T-cell (primary cell): ENCODE measurements around the gene IL15RA. TPM values are rescaled to one million over a fixed set of nuclear protein-coding genes. Genes with fewer than 3 reads are reported as not detected.

Experiments used
- ATAC-seq, 4 experiments: fragments of 200-7000 bp in 3 of 4; fragments of 150-1000 bp in 1 of 4; cut with Tn5 transposase; replicated peaks in 1 of 4; 1 replicate in 3 of 4; 2 replicates in 1 of 4; pipeline ENCODE4 v1.10.0; 2021; ENCODE audit warnings: moderate library complexity in 3 of 4, mild to moderate bottlenecking in 2 of 4, moderate number of reproducible peaks in 1 of 4
- CTCF ChIA-PET, 2 donors: fragments of 300-600 bp; sonication (Branson Sonifier 250); formaldehyde crosslinking; loops; one replicate each; lab custom pipeline; 2022; ENCODE audit warnings: antibody characterized with exemption in 2 of 2; lab: Charles Lee
- POLR2A ChIA-PET, 2 donors: fragments of 300-600 bp; sonication (Branson Sonifier 250); formaldehyde crosslinking; loops; one replicate each; lab custom pipeline; 2022; ENCODE audit warnings: antibody characterized with exemption in 2 of 2; lab: Charles Lee
- DNase-seq, 35 experiments: peaks; one replicate each; pipeline versions ENCODE4 v3.0.0 to v3.0.0-alpha.2; 2013 to 2023
- H3K27ac ChIP-seq: one replicate; pipeline ENCODE4 v1.5.1; 2013; ENCODE audit warnings: low read length
- H3K27me3 ChIP-seq, 2 experiments: replicated peaks in 1 of 2; 1 replicate in 1 of 2; 2 replicates in 1 of 2; pipeline versions ENCODE4 v1.6.1 to v1.7.0; 2013; ENCODE audit warnings: low read length in 1 of 2, mixed read lengths in 1 of 2; ENCODE audit not compliant: control insufficient read depth in 2 of 2, insufficient read depth in 2 of 2; ENCODE audit errors: extremely low read depth in 1 of 2
- H3K36me3 ChIP-seq, 2 donors: 1 replicate in 1 of 2; 2 replicates in 1 of 2; pipeline versions ENCODE4 v1.6.1 to v1.7.0; 2013; ENCODE audit warnings: low read length in 1 of 2; ENCODE audit not compliant: control insufficient read depth in 2 of 2, insufficient read depth in 1 of 2; ENCODE audit errors: extremely low read depth in 1 of 2
- H3K4me1 ChIP-seq, 2 experiments: 1 replicate in 1 of 2; 2 replicates in 1 of 2; pipeline versions ENCODE4 v1.6.1 to v1.7.0; 2013; ENCODE audit warnings: low read length in 2 of 2, mixed read lengths in 1 of 2; ENCODE audit not compliant: insufficient read depth in 2 of 2, control insufficient read depth in 1 of 2; ENCODE audit errors: extremely low read depth in 1 of 2
- H3K4me3 ChIP-seq, 2 donors: 1 replicate in 1 of 2; 2 replicates in 1 of 2; pipeline versions ENCODE4 v1.5.1 to v1.7.0; 2013; ENCODE audit warnings: mild to moderate bottlenecking in 2 of 2, low read length in 1 of 2, moderate library complexity in 1 of 2; ENCODE audit not compliant: control insufficient read depth in 1 of 2; ENCODE audit errors: extremely low read depth in 1 of 2
- H3K9me3 ChIP-seq: 2 replicates; pipeline ENCODE4 v1.7.0; 2013
- H3K27ac Mint-ChIP-seq, 2 donors: one replicate each; pipeline ENCODE4 v1.8.0; 2020 to 2021; ENCODE audit warnings: mild to moderate bottlenecking in 2 of 2, mixed read lengths in 2 of 2
- H3K27me3 Mint-ChIP-seq, 2 donors: one replicate each; pipeline ENCODE4 v1.8.0; 2021 to 2022; ENCODE audit warnings: mixed read lengths in 2 of 2
- H3K36me3 Mint-ChIP-seq: one replicate; pipeline ENCODE4 v1.8.0; 2021; ENCODE audit warnings: mixed read lengths
- H3K4me1 Mint-ChIP-seq, 3 donors: one replicate each; pipeline ENCODE4 v1.8.0; 2020 to 2022; ENCODE audit warnings: mixed read lengths in 3 of 3, mild to moderate bottlenecking in 1 of 3
- H3K4me3 Mint-ChIP-seq, 3 donors: one replicate each; pipeline ENCODE4 v1.8.0; 2020 to 2022; ENCODE audit warnings: mild to moderate bottlenecking in 3 of 3, mixed read lengths in 3 of 3, moderate library complexity in 3 of 3
- H3K9me3 Mint-ChIP-seq, 3 donors: one replicate each; pipeline ENCODE4 v1.8.0; 2020 to 2022; ENCODE audit warnings: mixed read lengths in 3 of 3
- WGBS: methylation state at CpG from one replicate; pipeline ENCODE4 v1.1.5; 2013; ENCODE audit warnings: missing lambda C conversion rate; ENCODE audit not compliant: insufficient coverage; 5-methylcytosine and 5-hydroxymethylcytosine counted together
- total RNA-seq, 35 experiments: library from RNA in 6 of 35; stranded (reverse) in 6 of 35; fragments of 120-200 nt in 1 of 35; gene quantifications; one replicate each; pipeline versions ENCODE4 v1.2.1 to v1.2.4 and lab custom pipeline; 2013 to 2026

The IL15RA gene
- total RNA-seq, 5 donors from 2014 or later (not counting 1 experiment from before 2014, with no cell fraction given), result 10.1 to 18.2 (median 10.8) TPM

DNA sequence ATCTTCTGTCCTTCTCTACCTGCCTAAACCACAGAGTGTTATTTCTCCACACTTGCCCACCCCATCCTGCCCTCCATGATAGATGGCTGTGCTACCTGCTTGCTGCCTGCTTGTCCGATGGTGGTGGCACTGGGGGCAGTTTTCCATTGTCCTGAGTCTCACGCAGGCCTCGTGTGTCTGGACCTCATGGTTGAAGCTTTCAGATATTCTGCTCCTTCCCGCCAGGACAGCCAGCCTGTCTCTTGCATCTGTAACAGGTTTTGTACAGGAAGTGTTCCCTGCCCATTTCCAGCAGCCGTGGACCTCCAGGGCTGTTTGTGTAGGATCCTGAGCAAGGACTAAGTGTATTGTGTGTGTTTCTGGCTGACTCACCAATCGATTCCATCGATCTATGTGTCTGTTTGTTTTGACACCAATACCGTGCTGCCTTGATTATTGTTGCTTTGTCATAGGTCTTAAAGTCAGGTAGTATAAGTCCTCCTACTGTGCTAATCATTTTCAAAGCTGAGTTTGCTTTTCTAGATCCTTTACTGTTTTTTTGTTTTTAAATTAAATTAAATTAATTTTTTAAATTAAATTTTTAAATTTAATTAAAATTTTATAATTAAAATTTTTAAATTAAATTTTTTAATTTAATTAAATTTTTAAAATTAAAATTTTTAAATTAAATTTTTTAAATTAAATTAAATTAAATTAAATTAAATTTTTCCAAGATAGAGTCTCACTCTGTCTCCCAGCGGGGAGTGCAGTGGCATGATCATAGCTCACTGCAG is 8.5 kb downstream of the IL15RA start:
- Mint-ChIP-seq H3K4me3 (no peak overlapping the region), H3K36me3 (peaks cover 7% of the 10 kb centered on the region), H3K27me3 (no peaks in the 10 kb centered on the region), H3K4me1 (peaks cover 19 to 35% (median 31%) of the 10 kb centered on the region in 3 donors), H3K27ac (no peak overlapping the region), H3K9me3 (no peaks in the 10 kb centered on the region)
- ChIA-PET POLR2A (interaction anchor here in 1 of 2 donors (0.6 kb wide), 1 partner anchor 131 kb away, joined by 3 read pairs; no protein-coding TSS in a partner anchor), CTCF (interaction anchor here in 1 of 2 donors (0.5 kb wide), 1 partner anchor 177 kb away, joined by 4 read pairs; no protein-coding TSS in a partner anchor)
- ATAC-seq (no peak), DNase-seq (no peak)
- H3K27me3 ChIP-seq, result no peaks in the 10 kb centered on the region
- H3K27ac ChIP-seq, result no peak overlapping the region
- peaks cover 0 to 5% of the 10 kb centered on the region in 2 experiments for H3K4me1 ChIP-seq
- WGBS, result 94% methylated on average over 6 of the region's 9 CpGs
- no peaks in the 10 kb centered on the region for H3K9me3 ChIP-seq
- no peak overlapping the region for H3K4me3 ChIP-seq
- peaks cover 0 to 15% of the 10 kb centered on the region in 2 donors for H3K36me3 ChIP-seq

DNA sequence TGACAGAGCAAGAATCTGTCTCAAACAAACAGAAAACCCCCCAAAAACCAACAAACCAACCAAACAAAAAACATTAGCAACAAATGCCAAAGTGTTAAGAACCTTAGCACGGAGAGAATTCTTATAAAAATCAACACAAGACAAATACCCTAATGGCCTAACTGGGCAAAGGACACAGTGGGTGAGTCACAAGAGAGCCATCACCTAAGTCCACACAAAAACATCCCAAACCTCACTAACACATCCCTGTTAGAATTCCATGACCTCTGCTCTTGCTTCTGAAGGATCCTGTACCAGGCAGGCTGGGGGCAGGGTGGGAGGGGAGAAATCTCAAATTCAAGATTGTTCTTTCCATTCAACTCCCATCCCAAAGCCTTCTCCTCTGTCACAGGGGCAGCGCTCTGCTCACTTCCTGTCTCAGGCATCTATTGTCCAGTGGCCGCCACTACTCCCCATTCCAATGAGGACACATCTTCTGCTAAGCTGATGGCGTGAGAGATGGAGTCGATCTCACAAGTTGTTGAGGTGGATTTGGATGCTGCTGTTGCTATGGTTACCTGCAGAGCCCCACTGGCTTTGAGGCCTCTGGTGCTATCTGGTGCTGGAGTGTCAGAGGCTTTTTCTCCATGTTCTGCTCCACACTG is 9.2 kb downstream of the IL15RA start:
- H3K27me3 Mint-ChIP-seq, result no peaks in the 10 kb centered on the region
- no peaks in the 10 kb centered on the region for H3K27me3 ChIP-seq
- H3K4me3 ChIP-seq, result no peak overlapping the region
- 100% methylated on average over 1 of the region's 5 CpGs for WGBS
- peaks cover 19 to 33% (median 29%) of the 10 kb centered on the region in 3 donors for H3K4me1 Mint-ChIP-seq
- H3K9me3 ChIP-seq, result no peaks in the 10 kb centered on the region
- peaks cover 0 to 16% of the 10 kb centered on the region in 2 donors for H3K36me3 ChIP-seq
- ChIA-PET POLR2A (no interaction called here), CTCF (no interaction called here)
- peaks cover 0 to 5% of the 10 kb centered on the region in 2 experiments for H3K4me1 ChIP-seq
- DNase-seq, result no peak
- no peak overlapping the region for H3K4me3 Mint-ChIP-seq
- peaks cover 7% of the 10 kb centered on the region for H3K36me3 Mint-ChIP-seq
- no peak overlapping the region for H3K27ac Mint-ChIP-seq
- no peak overlapping the region for H3K27ac ChIP-seq
- no peak for ATAC-seq
- no peaks in the 10 kb centered on the region for H3K9me3 Mint-ChIP-seq

DNA sequence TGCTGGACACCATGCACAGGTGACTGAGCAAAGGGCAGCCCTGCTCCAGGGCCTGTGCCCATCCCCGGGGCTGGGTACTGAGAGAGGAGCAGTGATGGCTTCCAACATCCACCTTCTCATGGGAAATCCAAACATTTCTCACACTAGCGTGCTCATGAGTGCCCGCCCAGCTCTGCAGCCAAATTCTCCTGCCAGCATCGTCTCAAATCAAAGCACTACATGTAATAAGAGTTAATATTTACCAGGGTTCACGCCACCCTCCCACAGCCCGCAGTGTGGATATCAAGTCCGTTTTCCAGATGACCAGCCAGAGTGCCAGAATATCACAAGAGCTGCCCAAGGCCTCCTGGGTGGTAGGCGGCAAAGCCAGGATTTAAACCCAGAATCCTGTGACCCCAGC is 12.1 kb downstream of the IL15RA start:
- Histone ChIP-seq H3K27me3 (no peaks in the 10 kb centered on the region), H3K4me1 (no peaks in the 10 kb centered on the region), H3K9me3 (no peaks in the 10 kb centered on the region), H3K27ac (no peak overlapping the region), H3K36me3 (peaks cover 0 to 24% of the 10 kb centered on the region in 2 donors), H3K4me3 (no peak overlapping the region)
- peaks cover 6 to 10% (median 6%) of the 10 kb centered on the region in 3 donors for H3K4me1 Mint-ChIP-seq
- ChIA-PET CTCF (no interaction called here), POLR2A (no interaction called here)
- H3K9me3 Mint-ChIP-seq, result no peaks in the 10 kb centered on the region
- no peak for ATAC-seq
- H3K4me3 Mint-ChIP-seq, result no peak overlapping the region
- DNase-seq, result no peak
- 95% methylated on average over 4 of the region's 8 CpGs for WGBS
- H3K27me3 Mint-ChIP-seq, result no peaks in the 10 kb centered on the region
- H3K27ac Mint-ChIP-seq, result no peak overlapping the region
- H3K36me3 Mint-ChIP-seq, result peaks cover 19% of the 10 kb centered on the region

DNA sequence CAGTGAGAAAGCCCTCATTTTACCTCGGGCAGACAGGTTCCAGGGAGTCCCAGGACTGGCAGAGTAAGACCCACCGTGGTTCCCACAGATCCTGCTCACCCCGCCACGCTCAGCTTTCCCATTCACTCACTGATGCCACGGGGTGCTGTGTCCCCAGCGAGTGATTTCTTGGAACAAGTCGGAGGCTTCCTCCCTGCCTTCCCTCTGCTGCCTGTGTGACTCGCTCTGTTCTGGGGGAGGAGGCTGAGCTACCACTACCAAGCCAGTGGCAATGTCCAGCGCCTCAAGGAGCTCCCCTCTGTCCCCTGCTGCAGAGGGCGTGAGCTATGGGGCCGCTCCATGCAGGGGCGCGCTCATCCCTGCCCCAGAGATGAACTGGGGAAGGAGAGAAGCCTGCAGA is 12.6 kb downstream of the IL15RA start:
- ATAC-seq (no peak), DNase-seq (no peak)
- Mint-ChIP-seq H3K36me3 (peaks cover 18% of the 10 kb centered on the region), H3K27ac (no peak overlapping the region), H3K4me1 (peaks cover under 1 to 5% (median 1%) of the 10 kb centered on the region in 3 donors), H3K27me3 (no peaks in the 10 kb centered on the region), H3K4me3 (no peak overlapping the region), H3K9me3 (no peaks in the 10 kb centered on the region)
- ChIA-PET POLR2A (no interaction called here), CTCF (no interaction called here)
- Histone ChIP-seq H3K27me3 (no peaks in the 10 kb centered on the region), H3K36me3 (peaks cover 0 to 29% of the 10 kb centered on the region in 2 donors), H3K27ac (no peak overlapping the region), H3K9me3 (no peaks in the 10 kb centered on the region), H3K4me1 (no peaks in the 10 kb centered on the region), H3K4me3 (no peak overlapping the region)
- WGBS, result 94% methylated on average over 7 of the region's 13 CpGs

DNA sequence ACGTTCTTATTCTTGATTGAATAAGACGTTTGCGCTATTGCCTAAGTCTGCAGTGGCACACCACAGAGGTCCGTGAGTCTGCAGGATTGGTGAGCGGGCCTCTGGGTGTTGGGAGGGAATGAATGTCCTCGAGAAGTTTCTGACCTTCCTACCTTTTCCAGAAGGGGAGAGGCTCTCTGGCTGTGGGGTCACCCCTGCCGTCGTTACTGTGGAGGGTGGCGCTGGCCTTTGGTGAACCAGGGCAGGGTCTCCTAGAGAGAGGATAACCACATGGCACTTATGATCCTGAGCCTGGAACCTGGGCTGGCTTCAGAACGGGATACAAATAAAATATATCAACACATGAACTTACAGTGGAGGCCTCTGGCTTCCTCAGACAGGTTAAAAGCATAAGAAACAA is 13.8 kb downstream of the IL15RA start:
- no peaks in the 10 kb centered on the region for H3K9me3 ChIP-seq
- POLR2A ChIA-PET, result no interaction called here
- H3K36me3 ChIP-seq, result peaks cover 0 to 38% of the 10 kb centered on the region in 2 donors
- H3K4me3 Mint-ChIP-seq, result no peak overlapping the region
- no peaks in the 10 kb centered on the region for H3K9me3 Mint-ChIP-seq
- no peak overlapping the region for H3K27ac ChIP-seq
- H3K4me1 Mint-ChIP-seq, result peaks cover 0 to 2% (median 1%) of the 10 kb centered on the region in 3 donors
- peaks cover 25% of the 10 kb centered on the region for H3K36me3 Mint-ChIP-seq
- no peak overlapping the region for H3K27ac Mint-ChIP-seq
- no peaks in the 10 kb centered on the region for H3K27me3 Mint-ChIP-seq
- ATAC-seq (no peak), DNase-seq (no peak)
- no peaks in the 10 kb centered on the region for H3K4me1 ChIP-seq
- H3K27me3 ChIP-seq, result no peaks in the 10 kb centered on the region
- no peak overlapping the region for H3K4me3 ChIP-seq
- CTCF ChIA-PET, result no interaction called here
- WGBS, result 94% methylated on average over 3 of the region's 10 CpGs

DNA sequence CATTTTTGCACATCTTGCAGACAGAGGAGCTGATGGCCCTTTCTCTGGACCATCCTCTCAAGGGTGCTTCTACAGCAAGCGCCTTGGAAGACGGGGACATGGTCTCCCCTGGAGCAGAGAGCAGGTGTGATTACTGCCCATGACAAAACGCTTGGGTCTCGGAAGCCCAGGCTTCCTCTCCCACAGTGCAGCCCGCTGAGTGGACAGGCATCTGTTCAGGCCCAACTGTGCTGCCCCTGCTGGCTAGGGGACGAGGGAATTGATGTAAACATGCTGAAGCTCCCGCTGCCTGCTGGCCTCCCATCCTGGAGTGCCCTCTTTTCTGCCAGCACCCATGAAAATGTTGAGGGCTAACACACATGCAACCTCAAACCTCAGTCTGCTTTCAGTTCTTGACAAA is 14.3 kb downstream of the IL15RA start:
- no peaks in the 10 kb centered on the region for H3K4me1 Mint-ChIP-seq
- H3K36me3 ChIP-seq, result peaks cover 0 to 38% of the 10 kb centered on the region in 2 donors
- no peaks in the 10 kb centered on the region for H3K27me3 ChIP-seq
- H3K27me3 Mint-ChIP-seq, result no peaks in the 10 kb centered on the region
- WGBS, result 96% methylated on average over 7 of the region's 7 CpGs
- H3K27ac ChIP-seq, result no peak overlapping the region
- ChIA-PET POLR2A (no interaction called here), CTCF (no interaction called here)
- DNase-seq (no peak), ATAC-seq (no peak)
- no peaks in the 10 kb centered on the region for H3K9me3 ChIP-seq
- H3K4me3 Mint-ChIP-seq, result no peak overlapping the region
- H3K4me1 ChIP-seq, result no peaks in the 10 kb centered on the region
- H3K4me3 ChIP-seq, result no peak overlapping the region
- H3K27ac Mint-ChIP-seq, result no peak overlapping the region
- peaks cover 26% of the 10 kb centered on the region for H3K36me3 Mint-ChIP-seq
- no peaks in the 10 kb centered on the region for H3K9me3 Mint-ChIP-seq
